Stimulated activated CD8-positive, alpha-beta memory T cell treated with anti-CD3 and anti-CD28 coated beads, Interleukin-12 subunit alpha, Interleukin-12 subunit beta, amount 100 ng/mL, for 24 hours (primary cell): ENCODE results near the gene HHAT.

Experiments used
- DNase-seq: peaks from one replicate; pipeline ENCODE4 v3.0.0-alpha.2; 2020; ENCODE audit errors: extremely low read depth

The HHAT gene

GRCh38 chr1:210440081-210440480 is 111.4 kb downstream of the HHAT start:
- no peak for DNase-seq

GRCh38 chr1:210441028-210441427 is 112.3 kb downstream of the HHAT start:
- DNase-seq = no peak

- DNase-seq = no peak
Measured at GRCh38 chr1:210445485-210445884, 116.8 kb downstream of the HHAT start.

- no peak for DNase-seq
Measured at GRCh38 chr1:210445931-210446330, 117.2 kb downstream of the HHAT start.

GRCh38 chr1:210446479-210446878 is 117.8 kb downstream of the HHAT start:
- DNase-seq = peak; percentile 61

- DNase-seq = no peak
Measured at GRCh38 chr1:210447456-210448057, 118.9 kb downstream of the HHAT start.

GRCh38 chr1:210448297-210448892 is 119.7 kb downstream of the HHAT start:
- DNase-seq = no peak

GRCh38 chr1:210455840-210456603 is 127.3 kb downstream of the HHAT start:
- DNase-seq = no peak

- no peak for DNase-seq
Measured at GRCh38 chr1:210456731-210457255, 128.1 kb downstream of the HHAT start.

- DNase-seq = no peak
Measured at GRCh38 chr1:210457568-210457967, 128.9 kb downstream of the HHAT start.

GRCh38 chr1:210464519-210465039 is 135.9 kb downstream of the HHAT start:
- no peak for DNase-seq

- no peak for DNase-seq
Measured at GRCh38 chr1:210465150-210465549, 136.4 kb downstream of the HHAT start.

- no peak for DNase-seq
Measured at GRCh38 chr1:210467440-210468043, 138.8 kb downstream of the HHAT start.

GRCh38 chr1:210469441-210469840 is 140.7 kb downstream of the HHAT start:
- no peak for DNase-seq

- DNase-seq = no peak
Measured at GRCh38 chr1:210475321-210475720, 146.6 kb downstream of the HHAT start.

- DNase-seq = no peak
Measured at GRCh38 chr1:210475806-210476205, 147.1 kb downstream of the HHAT start.

GRCh38 chr1:210476730-210477129 is 148.0 kb downstream of the HHAT start:
- no peak for DNase-seq

GRCh38 chr1:210477328-210477924 is 148.7 kb downstream of the HHAT start:
- DNase-seq = no peak

- no peak for DNase-seq
Measured at GRCh38 chr1:210478820-210479219, 150.1 kb downstream of the HHAT start.

GRCh38 chr1:210482491-210482890 is 153.8 kb downstream of the HHAT start:
- no peak for DNase-seq

- no peak for DNase-seq
Measured at GRCh38 chr1:210482945-210483617, 154.4 kb downstream of the HHAT start.
